Measurements from ENCODE around the gene IZUMO1.

IZUMO1 gene

GRCh38 chr19:48738557-48739403 is 7.9 kb downstream of the IZUMO1 start:
- Histone ChIP-seq H3K9me3 (no peaks in the 10 kb centered on the region; the same call in 1 of the 2 replicates), H3K27me3 (ENCODE audit: low read depth) (no peaks in the 10 kb centered on the region), H3K4me1 (peaks cover 13% of the 10 kb centered on the region), H3K4me3 (peak overlapping the region; percentile 29), H3K36me3 (replicated peaks) (no peaks in the 10 kb centered on the region)
- peak; percentile 90 to 100 for DNase-seq (ENCODE audit: low spot score in 2 of 2)
- in situ Hi-C loops (cut with MboI; ENCODE audit: low sequenced_read_pairs): no loop called here

GRCh38 chr19:48737360-48737998 is 9.2 kb downstream of the IZUMO1 start:
- in situ Hi-C loops (cut with MboI; ENCODE audit: low sequenced_read_pairs): no loop called here
- peaks cover 13% of the 10 kb centered on the region for H3K4me1 ChIP-seq
- peak in 1 of 2 experiments; percentile 59 for DNase-seq (ENCODE audit: low spot score in 2 of 2)
- no peak overlapping the region for H3K4me3 ChIP-seq
- H3K9me3 ChIP-seq: no peaks in the 10 kb centered on the region; the same call in 1 of the 2 replicates
- H3K36me3 ChIP-seq (replicated peaks): no peaks in the 10 kb centered on the region
- no peaks in the 10 kb centered on the region for H3K27me3 ChIP-seq (ENCODE audit: low read depth)

- Histone ChIP-seq H3K4me3 (no peak overlapping the region), H3K27me3 (ENCODE audit: low read depth) (no peaks in the 10 kb centered on the region), H3K4me1 (peaks cover 9% of the 10 kb centered on the region), H3K9me3 (no peaks in the 10 kb centered on the region; the same call in 1 of the 2 replicates), H3K36me3 (replicated peaks) (no peaks in the 10 kb centered on the region)
- DNase-seq (ENCODE audit: low spot score in 2 of 2): peak in 1 of 2 experiments; percentile 29
- in situ Hi-C loops (cut with MboI; ENCODE audit: low sequenced_read_pairs): no loop called here
These were observed 11.6 kb downstream of the IZUMO1 start for GRCh38 chr19:48735031-48735615.

- H3K4me3 ChIP-seq: no peak overlapping the region
- no peaks in the 10 kb centered on the region; the same call in 1 of the 2 replicates for H3K9me3 ChIP-seq
- no peak for DNase-seq (ENCODE audit: low spot score in 2 of 2)
- no peaks in the 10 kb centered on the region for H3K36me3 ChIP-seq (replicated peaks)
- H3K27me3 ChIP-seq (ENCODE audit: low read depth): no peaks in the 10 kb centered on the region
- peaks cover 9% of the 10 kb centered on the region for H3K4me1 ChIP-seq
- in situ Hi-C loops (cut with MboI; ENCODE audit: low sequenced_read_pairs): no loop called here
These were observed 12.1 kb downstream of the IZUMO1 start for GRCh38 chr19:48734625-48735024.

GRCh38 chr19:48731452-48731851 is 15.3 kb downstream of the IZUMO1 start:
- no peaks in the 10 kb centered on the region for H3K4me1 ChIP-seq
- no peaks in the 10 kb centered on the region for H3K9me3 ChIP-seq
- H3K36me3 ChIP-seq (replicated peaks): no peaks in the 10 kb centered on the region
- in situ Hi-C loops (cut with MboI; ENCODE audit: low sequenced_read_pairs): no loop called here
- no peak for DNase-seq (ENCODE audit: low spot score in 2 of 2)
- no peak overlapping the region for H3K4me3 ChIP-seq
- no peaks in the 10 kb centered on the region for H3K27me3 ChIP-seq (ENCODE audit: low read depth)

GRCh38 chr19:48728911-48729664 is 17.6 kb downstream of the IZUMO1 start:
- no peak for DNase-seq (ENCODE audit: low spot score in 2 of 2)

GRCh38 chr19:48726556-48726955 is 20.2 kb downstream of the IZUMO1 start:
- Histone ChIP-seq H3K4me1 (peaks cover 9% of the 10 kb centered on the region), H3K27me3 (ENCODE audit: low read depth) (no peaks in the 10 kb centered on the region), H3K9me3 (no peaks in the 10 kb centered on the region), H3K36me3 (replicated peaks) (no peaks in the 10 kb centered on the region), H3K4me3 (no peak overlapping the region)
- no peak for DNase-seq (ENCODE audit: low spot score in 2 of 2)
- in situ Hi-C loops (cut with MboI; ENCODE audit: low sequenced_read_pairs): no loop called here

More at GRCh38 chr19:48728911-48729664, 17.6 kb downstream of the IZUMO1 start:
- H3K9me3 ChIP-seq: no peaks in the 10 kb centered on the region
- in situ Hi-C loops (cut with MboI; ENCODE audit: low sequenced_read_pairs): no loop called here
- H3K27me3 ChIP-seq (ENCODE audit: low read depth): no peaks in the 10 kb centered on the region
- no peak overlapping the region for H3K4me3 ChIP-seq
- peaks cover 9% of the 10 kb centered on the region for H3K4me1 ChIP-seq
- no peaks in the 10 kb centered on the region for H3K36me3 ChIP-seq (replicated peaks)

GRCh38 chr19:48724796-48725753 is 21.6 kb downstream of the IZUMO1 start:
- H3K9me3 ChIP-seq: no peaks in the 10 kb centered on the region
- in situ Hi-C loops (cut with MboI; ENCODE audit: low sequenced_read_pairs): no loop called here
- peak; percentile 87 to 89 for DNase-seq (ENCODE audit: low spot score in 2 of 2)
- H3K4me3 ChIP-seq: no peak overlapping the region
- peaks cover 13% of the 10 kb centered on the region for H3K4me1 ChIP-seq
- H3K36me3 ChIP-seq (replicated peaks): no peaks in the 10 kb centered on the region
- no peaks in the 10 kb centered on the region for H3K27me3 ChIP-seq (ENCODE audit: low read depth)

GRCh38 chr19:48722196-48722708 is 24.5 kb downstream of the IZUMO1 start:
- DNase-seq (ENCODE audit: low spot score in 2 of 2): no peak

GRCh38 chr19:48720613-48721296 is 26.0 kb downstream of the IZUMO1 start:
- Histone ChIP-seq H3K4me3 (peak overlapping the region; percentile 56), H3K9me3 (no peaks in the 10 kb centered on the region), H3K4me1 (peaks cover 15% of the 10 kb centered on the region), H3K36me3 (replicated peaks) (no peaks in the 10 kb centered on the region), H3K27me3 (ENCODE audit: low read depth) (no peaks in the 10 kb centered on the region)
- peak; percentile 98 to 99 for DNase-seq (ENCODE audit: low spot score in 2 of 2)
- in situ Hi-C loops (cut with MboI; ENCODE audit: low sequenced_read_pairs): no loop called here

More at GRCh38 chr19:48722196-48722708, 24.5 kb downstream of the IZUMO1 start:
- Histone ChIP-seq H3K36me3 (replicated peaks) (no peaks in the 10 kb centered on the region), H3K4me1 (peaks cover 15% of the 10 kb centered on the region), H3K9me3 (no peaks in the 10 kb centered on the region), H3K27me3 (ENCODE audit: low read depth) (no peaks in the 10 kb centered on the region), H3K4me3 (no peak overlapping the region)
- in situ Hi-C loops (cut with MboI; ENCODE audit: low sequenced_read_pairs): no loop called here

GRCh38 chr19:48720251-48720612 is 26.5 kb downstream of the IZUMO1 start:
- no peak for DNase-seq (ENCODE audit: low spot score in 2 of 2)
- Histone ChIP-seq H3K27me3 (ENCODE audit: low read depth) (no peaks in the 10 kb centered on the region), H3K4me1 (peaks cover 13% of the 10 kb centered on the region), H3K36me3 (replicated peaks) (no peaks in the 10 kb centered on the region), H3K4me3 (peak overlapping the region; percentile 56), H3K9me3 (no peaks in the 10 kb centered on the region)
- in situ Hi-C loops (cut with MboI; ENCODE audit: low sequenced_read_pairs): no loop called here
